ENCODE results near the gene RSF1.

Gene RSF1

GRCh38 chr11:77801477-77801876, 19.0 kb downstream of the RSF1 start:
- DNase-seq (ENCODE audit: low spot score) = no peak

GRCh38 chr11:77800449-77800848, 20.1 kb downstream of the RSF1 start:
- no peak for DNase-seq (ENCODE audit: low spot score)

- DNase-seq (ENCODE audit: low spot score) = no peak
Observed at GRCh38 chr11:77799338-77799737, 21.2 kb downstream of the RSF1 start.

- DNase-seq (ENCODE audit: low spot score) = no peak
Observed at GRCh38 chr11:77793972-77794371, 26.6 kb downstream of the RSF1 start.

GRCh38 chr11:77791301-77791700, 29.2 kb downstream of the RSF1 start:
- no peak for DNase-seq (ENCODE audit: low spot score)

GRCh38 chr11:77789731-77790476, 30.6 kb downstream of the RSF1 start:
- DNase-seq (ENCODE audit: low spot score) = no peak

GRCh38 chr11:77789061-77789730, 31.3 kb downstream of the RSF1 start:
- no peak for DNase-seq (ENCODE audit: low spot score)

- DNase-seq (ENCODE audit: low spot score) = no peak
Observed at GRCh38 chr11:77784572-77784971, 36.0 kb downstream of the RSF1 start.

GRCh38 chr11:77783025-77783424, 37.5 kb downstream of the RSF1 start:
- DNase-seq (ENCODE audit: low spot score) = no peak

GRCh38 chr11:77779935-77780334, 40.6 kb downstream of the RSF1 start:
- DNase-seq (ENCODE audit: low spot score) = no peak

- no peak for DNase-seq (ENCODE audit: low spot score)
Observed at GRCh38 chr11:77778549-77778948, 42.0 kb downstream of the RSF1 start.

GRCh38 chr11:77778118-77778517, 42.4 kb downstream of the RSF1 start:
- no peak for DNase-seq (ENCODE audit: low spot score)

- peak; percentile 28 for DNase-seq (ENCODE audit: low spot score)
Observed at GRCh38 chr11:77776455-77776854, 44.1 kb downstream of the RSF1 start.

GRCh38 chr11:77775936-77776335, 44.6 kb downstream of the RSF1 start:
- DNase-seq (ENCODE audit: low spot score) = no peak

- DNase-seq (ENCODE audit: low spot score) = no peak
Observed at GRCh38 chr11:77771135-77771534, 49.4 kb downstream of the RSF1 start.

GRCh38 chr11:77770629-77771028, 49.9 kb downstream of the RSF1 start:
- DNase-seq (ENCODE audit: low spot score) = no peak

- DNase-seq (ENCODE audit: low spot score) = no peak
Observed at GRCh38 chr11:77762426-77762825, 58.1 kb downstream of the RSF1 start.

- no peak for DNase-seq (ENCODE audit: low spot score)
Observed at GRCh38 chr11:77761491-77761890, 59.0 kb downstream of the RSF1 start.

- DNase-seq (ENCODE audit: low spot score) = no peak
Observed at GRCh38 chr11:77758331-77758730, 62.2 kb downstream of the RSF1 start.

GRCh38 chr11:77753230-77753629, 67.3 kb downstream of the RSF1 start:
- no peak for DNase-seq (ENCODE audit: low spot score)

GRCh38 chr11:77752516-77752915, 68.0 kb downstream of the RSF1 start:
- no peak for DNase-seq (ENCODE audit: low spot score)

- DNase-seq (ENCODE audit: low spot score) = no peak
Observed at GRCh38 chr11:77750394-77751156, 69.9 kb downstream of the RSF1 start.

- DNase-seq (ENCODE audit: low spot score) = no peak
Observed at GRCh38 chr11:77749232-77749631, 71.3 kb downstream of the RSF1 start.

Measured in CD4-positive, alpha-beta T cell treated with Interleukin-15 for 4 hours (primary cell).